Measurements from ENCODE around the gene DHRS4. TPM values are rescaled to one million over a fixed set of nuclear protein-coding genes. Genes with fewer than 3 reads are reported as not detected.
"Not testable (repeated sequence)": the region's sequence is repeated elsewhere in the genome, so short reads cannot be mapped to it uniquely, and the experiment has no call there.

DHRS4 gene
- total and polyA plus RNA-seq, 2 of the 13 experiments (the other 11 are each of a cell fraction or from before 2014, with no cell fraction given), result 23.9 to 45.1 TPM

DNA sequence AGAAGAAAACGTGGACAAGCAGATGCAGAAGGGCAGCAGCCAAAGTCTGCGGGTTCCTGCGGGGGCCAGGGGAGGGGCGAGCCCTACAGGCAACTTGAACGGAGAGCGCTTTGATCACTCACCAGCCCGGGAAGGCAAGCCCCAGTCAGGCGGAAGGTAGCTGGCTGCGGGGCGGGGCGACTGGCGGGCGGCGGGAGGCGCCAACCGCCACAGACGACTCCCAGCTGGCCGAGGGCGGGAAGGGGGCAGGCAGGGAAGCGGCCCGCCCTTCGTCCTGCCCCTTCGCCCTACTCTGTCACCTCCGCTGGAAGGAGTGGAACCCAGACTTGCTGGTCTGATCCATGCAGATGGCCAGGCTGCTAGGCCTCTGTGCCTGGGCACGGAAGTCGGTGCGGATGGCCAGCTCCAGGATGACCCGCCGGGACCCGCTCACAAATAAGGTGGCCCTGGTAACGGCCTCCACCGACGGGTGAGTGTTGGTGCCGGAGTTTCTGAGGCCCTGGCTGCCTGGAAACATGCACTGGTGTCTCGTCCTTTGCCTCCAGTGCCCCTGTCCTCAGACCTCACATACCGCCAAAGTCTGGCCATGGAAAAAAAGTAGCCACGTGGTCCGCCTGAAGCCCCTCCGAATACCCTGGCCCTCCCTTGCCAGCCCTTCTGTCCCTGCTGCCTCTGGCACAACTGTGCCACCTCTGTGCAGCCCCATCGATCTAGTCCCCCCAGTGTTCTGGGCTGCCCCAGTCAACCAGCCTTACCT lies 35.2 kb downstream of the DHRS4 start, which contains the start of gene DHRS4L2 (continued):
- TF ChIP-seq, protein P1, sequence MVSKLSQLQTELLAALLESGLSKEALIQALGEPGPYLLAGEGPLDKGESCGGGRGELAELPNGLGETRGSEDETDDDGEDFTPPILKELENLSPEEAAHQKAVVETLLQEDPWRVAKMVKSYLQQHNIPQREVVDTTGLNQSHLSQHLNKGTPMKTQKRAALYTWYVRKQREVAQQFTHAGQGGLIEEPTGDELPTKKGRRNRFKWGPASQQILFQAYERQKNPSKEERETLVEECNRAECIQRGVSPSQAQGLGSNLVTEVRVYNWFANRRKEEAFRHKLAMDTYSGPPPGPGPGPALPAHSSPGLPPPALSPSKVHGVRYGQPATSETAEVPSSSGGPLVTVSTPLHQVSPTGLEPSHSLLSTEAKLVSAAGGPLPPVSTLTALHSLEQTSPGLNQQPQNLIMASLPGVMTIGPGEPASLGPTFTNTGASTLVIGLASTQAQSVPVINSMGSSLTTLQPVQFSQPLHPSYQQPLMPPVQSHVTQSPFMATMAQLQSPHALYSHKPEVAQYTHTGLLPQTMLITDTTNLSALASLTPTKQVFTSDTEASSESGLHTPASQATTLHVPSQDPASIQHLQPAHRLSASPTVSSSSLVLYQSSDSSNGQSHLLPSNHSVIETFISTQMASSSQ (IDR thresholded peaks at IDR 0.05; ENCODE audit: low read depth), result not testable (repeated sequence)
- TF ChIP-seq, protein P1 (CRISPR knock-in tag; IDR thresholded peaks at IDR 0.05; ENCODE audit: borderline replicate concordance), result peak; percentile 67; the same call in 1 of the 2 replicates
- TF ChIP-seq ZNF605 (CRISPR knock-in tag; IDR thresholded peaks at IDR 0.05) (peak; percentile 33; the same call in 1 of the 2 replicates), TOPORS (CRISPR knock-in tag; IDR thresholded peaks at IDR 0.05) (peak; percentile 27; the same call in 1 of the 2 replicates), GFI1 (CRISPR knock-in tag; IDR thresholded peaks at IDR 0.05; ENCODE audit: borderline replicate concordance) (peak; percentile 28; the same call in 1 of the 2 replicates), SPEN (CRISPR knock-in tag; IDR thresholded peaks at IDR 0.05; ENCODE audit: low read depth) (peak; percentile 94), AGO1 (IDR thresholded peaks at IDR 0.05; ENCODE audit: low read depth, low read length, poor library complexity, severe bottlenecking) (peak; percentile 74), TSC22D2 (CRISPR knock-in tag; IDR thresholded peaks at IDR 0.05; ENCODE audit: borderline replicate concordance) (peak; percentile 36; the same call in 1 of the 2 replicates), ZNF512 (CRISPR knock-in tag; IDR thresholded peaks at IDR 0.05) (peak; percentile 89), SP2 (CRISPR knock-in tag; IDR thresholded peaks at IDR 0.05) (peak; percentile 70), ZFP41 (CRISPR knock-in tag; IDR thresholded peaks at IDR 0.05; ENCODE audit: borderline replicate concordance) (peak; percentile 88), ZNF574 (CRISPR knock-in tag; IDR thresholded peaks at IDR 0.05) (peak; percentile 89)
- TF ChIP-seq, protein P2, sequence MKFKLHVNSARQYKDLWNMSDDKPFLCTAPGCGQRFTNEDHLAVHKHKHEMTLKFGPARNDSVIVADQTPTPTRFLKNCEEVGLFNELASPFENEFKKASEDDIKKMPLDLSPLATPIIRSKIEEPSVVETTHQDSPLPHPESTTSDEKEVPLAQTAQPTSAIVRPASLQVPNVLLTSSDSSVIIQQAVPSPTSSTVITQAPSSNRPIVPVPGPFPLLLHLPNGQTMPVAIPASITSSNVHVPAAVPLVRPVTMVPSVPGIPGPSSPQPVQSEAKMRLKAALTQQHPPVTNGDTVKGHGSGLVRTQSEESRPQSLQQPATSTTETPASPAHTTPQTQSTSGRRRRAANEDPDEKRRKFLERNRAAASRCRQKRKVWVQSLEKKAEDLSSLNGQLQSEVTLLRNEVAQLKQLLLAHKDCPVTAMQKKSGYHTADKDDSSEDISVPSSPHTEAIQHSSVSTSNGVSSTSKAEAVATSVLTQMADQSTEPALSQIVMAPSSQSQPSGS (CRISPR knock-in tag; IDR thresholded peaks at IDR 0.05), result peak; percentile 75; the same call in 1 of the 2 replicates
